ENCODE results near the gene PPP1R18. TPM values are rescaled to one million over a fixed set of nuclear protein-coding genes. Genes with fewer than 3 reads are reported as not detected.

Gene PPP1R18
- total and polyA plus RNA-seq, 9 of the 15 experiments (the other 6 are each of a cell fraction or from before 2014, with no cell fraction given), result 12.0 to 99.2 (median 42.6) TPM

GRCh38 chr6:30721198-30722024 is 35.0 kb upstream of the PPP1R18 start (continued):
- TF ChIP-seq ATF6 (CRISPR knock-in tag; IDR thresholded peaks at IDR 0.05) (peak; percentile 74; the same call in 1 of the 2 replicates), SMAD2 (IDR thresholded peaks at IDR 0.05; ENCODE audit: low read depth, low read length) (no peak), ATF7 (IDR thresholded peaks at IDR 0.05) (peak; percentile 56; the same call in 1 of the 2 replicates), CBX5 (IDR thresholded peaks at IDR 0.05; ENCODE audit: borderline replicate concordance, low read depth) (no peak), ARID3A (IDR thresholded peaks at IDR 0.05; ENCODE audit: borderline replicate concordance, low read depth, low read length) (no peak), ZNF197 (CRISPR knock-in tag; IDR thresholded peaks at IDR 0.05; ENCODE audit: low read depth) (no peak), ARID3B (CRISPR knock-in tag; IDR thresholded peaks at IDR 0.05; ENCODE audit: borderline replicate concordance) (no peak), FOXK2 (conservative IDR thresholded peaks at IDR 0.05 in 1 of 2, IDR thresholded peaks at IDR 0.05 in 1 of 2; ENCODE audit: low read depth in 2 of 2) (no peak), MEIS2 (IDR thresholded peaks at IDR 0.05; ENCODE audit: partially characterized antibody) (peak; percentile 72), IRF9 (tag; IDR thresholded peaks at IDR 0.05) (no peak), ERF (CRISPR knock-in tag; IDR thresholded peaks at IDR 0.05) (peak; percentile 98), KAT2B (IDR thresholded peaks at IDR 0.05; ENCODE audit: low read depth, low read length) (no peak), SMARCB1 (IDR thresholded peaks at IDR 0.05; ENCODE audit: insufficient read length, low read depth) (no peak), CXXC5 (CRISPR knock-in tag; IDR thresholded peaks at IDR 0.05) (peak; percentile 99), ZFP91 (CRISPR knock-in tag; IDR thresholded peaks at IDR 0.05) (no peak), PREB (CRISPR knock-in tag; IDR thresholded peaks at IDR 0.05) (no peak)
